GM12878 (cell line): Measurements from ENCODE around the gene SKOR2. TPM values are rescaled to one million over a fixed set of nuclear protein-coding genes. Genes with fewer than 3 reads are reported as not detected.

Experiments used
- ATAC-seq: fragments of 200-7000 bp; cut with Tn5 transposase; 3 replicates; pipeline ENCODE4 v1.9.1; 2020; ENCODE audit warnings: mild to moderate bottlenecking, moderate library complexity
- BruUV-seq: library from RNA; stranded (reverse); fragments of 400-500 nt; replicated peaks from 2 replicates; lab custom pipeline; 2021; lab: Mats Ljungman, UMichigan
- CTCF ChIA-PET: fragments of 300-600 bp; sonication (Branson Sonifier 250); formaldehyde crosslinking; extraction: SDS; loops from one replicate; lab custom pipeline; 2021; ENCODE audit warnings: inconsistent platforms; lab: Yijun Ruan, JAX
- POLR2A ChIA-PET: fragments of 350-600 bp; formaldehyde crosslinking; extraction: SDS; loops from one replicate; lab custom pipeline; 2021; ENCODE audit warnings: inconsistent platforms; lab: Charles Lee
- RAD21 ChIA-PET: fragments of 300-600 bp; sonication (Branson Sonifier 250); formaldehyde crosslinking; loops from one replicate; lab custom pipeline; 2023; ENCODE audit warnings: antibody characterized with exemption; ENCODE audit not compliant: unreplicated experiment; lab: Charles Lee
- SMC1A ChIA-PET: fragments of 300-600 bp; sonication (Branson Sonifier 250); formaldehyde crosslinking; loops from one replicate; lab custom pipeline; 2023; ENCODE audit not compliant: unreplicated experiment, uncharacterized antibody; lab: Charles Lee
- DNase-seq: peaks from one replicate; pipeline ENCODE4 v3.0.0-alpha.2; 2011; ENCODE audit warnings: low read depth, low spot score
- FAIRE-seq: peaks from 3 replicates; lab custom pipeline; 2011; peaks lifted over from hg19 to GRCh38; lab: Jason Lieb, UNC
- H2AFZ ChIP-seq: 2 replicates; pipeline ENCODE4 v1.6.0; 2011; ENCODE audit warnings: low read depth, low read length, control low read depth; ENCODE audit not compliant: control insufficient read depth
- H3K27ac ChIP-seq: 2 replicates; pipeline ENCODE4 v1.5.1; 2011; ENCODE audit warnings: control low read depth; ENCODE audit not compliant: control insufficient read depth, insufficient read depth
- H3K27me3 ChIP-seq, 2 experiments: replicated peaks in 1 of 2; 2 replicates each; pipeline versions ENCODE4 v1.6.0 to v1.6.1; 2011; ENCODE audit warnings: low read length in 1 of 2; ENCODE audit not compliant: control insufficient read depth in 2 of 2, insufficient read depth in 2 of 2
- H3K36me3 ChIP-seq, 2 experiments: 2 replicates each; pipeline ENCODE4 v1.5.1; 2011; ENCODE audit warnings: low read length in 1 of 2; ENCODE audit not compliant: control insufficient read depth in 2 of 2, insufficient read depth in 2 of 2
- H3K4me1 ChIP-seq: 2 replicates; pipeline ENCODE4 v1.6.1; 2011; ENCODE audit warnings: mild to moderate bottlenecking, low read length, moderate library complexity, mixed read lengths; ENCODE audit not compliant: control insufficient read depth, insufficient read depth
- H3K4me2 ChIP-seq: 2 replicates; pipeline ENCODE4 v1.6.0; 2011; ENCODE audit warnings: control low read depth; ENCODE audit not compliant: control insufficient read depth, insufficient read depth
- H3K4me3 ChIP-seq: fragments of 200-600 bp; sonication (generic); 2 replicates; pipeline ENCODE4 v1.5.1; 2016
- H3K79me2 ChIP-seq: 2 replicates; pipeline ENCODE4 v1.6.0; 2011; ENCODE audit warnings: low read length; ENCODE audit not compliant: control insufficient read depth, insufficient read depth
- H3K9ac ChIP-seq: 2 replicates; pipeline ENCODE4 v1.8.0; 2011; ENCODE audit warnings: low read length, control low read depth, mixed read lengths; ENCODE audit not compliant: control insufficient read depth, insufficient read depth
- H3K9me3 ChIP-seq: replicated peaks from 3 replicates; pipeline ENCODE4 v1.5.1; 2011; ENCODE audit warnings: mild to moderate bottlenecking, low read length; ENCODE audit not compliant: control insufficient read depth, insufficient read depth
- H4K20me1 ChIP-seq: 2 replicates; pipeline ENCODE4 v1.6.0; 2011; ENCODE audit not compliant: control insufficient read depth, insufficient read depth
- ATF2 ChIP-seq: IDR thresholded peaks from 2 replicates; pipeline ENCODE4 v1.6.1; 2012; ENCODE audit warnings: low read length, inconsistent platforms
- BCL11A ChIP-seq: IDR thresholded peaks from 2 replicates; pipeline ENCODE4 v1.6.1; 2011; ENCODE audit warnings: low read depth, low read length
- CREM ChIP-seq: IDR thresholded peaks from 2 replicates; pipeline ENCODE4 v1.6.1; 2014; ENCODE audit warnings: antibody characterized with exemption, low read depth
- HDGF ChIP-seq: fragments of 450-650 bp; IDR thresholded peaks from 2 replicates; pipeline ENCODE4 v1.6.1; 2016; ENCODE audit warnings: antibody characterized with exemption
- IRF5 ChIP-seq: fragments of 450-650 bp; IDR thresholded peaks from 2 replicates; pipeline ENCODE4 v1.6.1; 2017; ENCODE audit warnings: borderline replicate concordance
- MXI1 ChIP-seq: fragments of 150-350 bp; IDR thresholded peaks from 2 replicates; pipeline ENCODE4 v1.6.1; 2011; ENCODE audit warnings: low read depth, mild to moderate bottlenecking, inconsistent platforms, low read length, improper control_type of control experiment
- MYB ChIP-seq: fragments of 150-350 bp; IDR thresholded peaks from 2 replicates; pipeline ENCODE4 v1.6.1; 2014; ENCODE audit warnings: mild to moderate bottlenecking, low read depth, low read length, borderline replicate concordance
- NBN ChIP-seq: fragments of 450-650 bp; IDR thresholded peaks from 2 replicates; pipeline ENCODE4 v1.6.1; 2016
- POU2F2 ChIP-seq: IDR thresholded peaks from 3 replicates; pipeline ENCODE4 v1.6.1; 2011; ENCODE audit warnings: low read depth, mild to moderate bottlenecking, low read length, borderline replicate concordance
- RAD21 ChIP-seq: IDR thresholded peaks from 2 replicates; pipeline ENCODE4 v1.6.1; 2011; ENCODE audit warnings: mild to moderate bottlenecking, low read depth, low read length, moderate library complexity; ENCODE audit not compliant: insufficient read depth
- SUPT20H ChIP-seq: IDR thresholded peaks from 2 replicates; pipeline ENCODE4 v1.6.1; 2011; ENCODE audit warnings: low read depth, mild to moderate bottlenecking, low read length, moderate library complexity, borderline replicate concordance; ENCODE audit not compliant: control insufficient read depth
- TARDBP ChIP-seq: IDR thresholded peaks from 2 replicates; pipeline ENCODE4 v1.6.1; 2016; ENCODE audit warnings: borderline replicate concordance
- USF2 ChIP-seq: IDR thresholded peaks from 2 replicates; pipeline ENCODE4 v1.6.1; 2011; ENCODE audit warnings: low read depth, low read length, improper control_type of control experiment, borderline replicate concordance
- YBX1 ChIP-seq: fragments of 450-650 bp; IDR thresholded peaks from 2 replicates; pipeline ENCODE4 v1.6.1; 2016; ENCODE audit warnings: antibody characterized with exemption
- YY1 ChIP-seq: IDR thresholded peaks from 2 replicates; pipeline ENCODE4 v1.6.1; 2011; ENCODE audit warnings: low read depth, mild to moderate bottlenecking, low read length
- ZNF384 ChIP-seq: IDR thresholded peaks from 2 replicates; pipeline ENCODE4 v1.6.1; 2012; ENCODE audit warnings: low read depth, mild to moderate bottlenecking, low read length, improper control_type of control experiment, borderline replicate concordance
- WGBS: methylation state at CpG from one replicate; pipeline ENCODE4 v1.1.6; 2016; ENCODE audit warnings: low lambda C conversion rate; ENCODE audit not compliant: insufficient replicate concordance, insufficient coverage; ENCODE audit errors: missing lambda C conversion rate; 5-methylcytosine and 5-hydroxymethylcytosine counted together
- in situ Hi-C: fragments of 300-500 bp; cut with MboI; formaldehyde crosslinking; loops from 9 replicates; pipeline ENCODE4 v1.14.3; 2018; ENCODE audit warnings: mixed read lengths
- intact Hi-C: fragments of 100-400 bp; cut with micrococcal nuclease; formaldehyde crosslinking; loops from one replicate; pipeline ENCODE4 v1.14.2; 2022; ENCODE audit not compliant: unreplicated experiment
- polyA plus RNA-seq, 11 experiments: library from polyadenylated mRNA; depleted of rRNA in 4 of 11; unstranded in 6 of 11; stranded (reverse) in 5 of 11; fragments of >200 nt; fragmentation: Nextera tagmentation in 4 of 11; fragmentation: Illumina TruSeq in 1 of 11; extraction: Ambion mirVana in 4 of 11; extraction: Trizol in 1 of 11; gene quantifications; 1 replicate in 1 of 11; 2 replicates in 10 of 11; pipeline versions ENCODE4 v1.2.1 to v1.2.3, GENCODE V29; 2011 to 2016; ENCODE audit warnings: inconsistent platforms in 2 of 11, missing spikeins in 2 of 11, low read depth in 1 of 11
- total RNA-seq, 4 experiments: library from RNA; depleted of rRNA in 3 of 4; stranded (reverse); fragments of >200 nt in 3 of 4; fragmentation: Illumina TruSeq in 1 of 4; extraction: Trizol in 1 of 4; gene quantifications; 2 replicates each; pipeline versions ENCODE4 v1.2.1 to v1.2.3, GENCODE V29; 2013 to 2021

The SKOR2 gene
- total and polyA plus RNA-seq, 10 of the 15 experiments (the other 5 are each of a cell fraction or from before 2014, with no cell fraction given), result not detected

GRCh38 chr18:47175283-47175897, 76.1 kb downstream of the SKOR2 start (continued):
- TF ChIP-seq MXI1 (no peak), USF2 (no peak), CREM (no peak), POU2F2 (no peak), IRF5 (no peak), YY1 (0 out of 2 replicates have a peak, but pooled peaks have one; percentile 9), ZNF384 (no peak)

GRCh38 chr18:47174545-47175116, 76.8 kb downstream of the SKOR2 start:
- in situ Hi-C loops, result no loop called here
- ATAC-seq, result no peak
- H3K79me2 ChIP-seq, result peaks cover 36% of the 10 kb centered on the region
- H3K9ac ChIP-seq, result no peak overlapping the region
- no peak for DNase-seq
- H3K36me3 ChIP-seq, result no peaks in the 10 kb centered on the region
- no peak overlapping the region for H2AFZ ChIP-seq
- ChIA-PET SMC1A (interaction anchor here (1.9 kb wide), 1 partner anchor 9 kb away, joined by 5 read pairs; no protein-coding TSS in a partner anchor), CTCF (interaction anchor here (1.0 to 1.8 kb wide), 2 partner anchors 9 to 41 kb away, joined by 3 to 4 read pairs; no protein-coding TSS in a partner anchor), RAD21 (interaction anchor here (1.1 kb wide), 1 partner anchor 10 kb away, joined by 3 read pairs; no protein-coding TSS in a partner anchor), POLR2A (interaction anchor here (0.7 kb wide), 2 partner anchors 24 to 360 kb away, joined by 3 read pairs; partner anchors contain the start of gene HDHD2)
- 92% methylated on average over 11 of the region's 13 CpGs for WGBS
- H3K4me3 ChIP-seq, result peak overlapping the region; percentile 93
- no peak overlapping the region for H3K27ac ChIP-seq
- peaks cover 9% of the 10 kb centered on the region; the same call in 1 of the 2 replicates for H3K4me1 ChIP-seq
- TF ChIP-seq YBX1 (no peak), BCL11A (no peak), HDGF (no peak), NBN (no peak), TARDBP (no peak), ATF2 (no peak), RAD21 (no peak), SUPT20H (no peak), MYB (no peak)
- no peaks in the 10 kb centered on the region for H3K27me3 ChIP-seq
- H4K20me1 ChIP-seq, result no peaks in the 10 kb centered on the region
- no peak for FAIRE-seq
- BruUV-seq, result no TSS peak
- intact Hi-C loops, result no loop called here
- peak overlapping the region; percentile 51 for H3K4me2 ChIP-seq
- H3K9me3 ChIP-seq, result no peaks in the 10 kb centered on the region
